Activated T-cell treated with anti-CD3 and anti-CD28 coated beads, Interleukin-2, amount 50 U/mL, for 48 hours (primary cell): ENCODE data around the gene IFTAP.

Experiments used
- DNase-seq, 2 experiments: peaks; one replicate each; pipeline ENCODE4 v3.0.0-alpha.2; 2020

Gene IFTAP

DNA sequence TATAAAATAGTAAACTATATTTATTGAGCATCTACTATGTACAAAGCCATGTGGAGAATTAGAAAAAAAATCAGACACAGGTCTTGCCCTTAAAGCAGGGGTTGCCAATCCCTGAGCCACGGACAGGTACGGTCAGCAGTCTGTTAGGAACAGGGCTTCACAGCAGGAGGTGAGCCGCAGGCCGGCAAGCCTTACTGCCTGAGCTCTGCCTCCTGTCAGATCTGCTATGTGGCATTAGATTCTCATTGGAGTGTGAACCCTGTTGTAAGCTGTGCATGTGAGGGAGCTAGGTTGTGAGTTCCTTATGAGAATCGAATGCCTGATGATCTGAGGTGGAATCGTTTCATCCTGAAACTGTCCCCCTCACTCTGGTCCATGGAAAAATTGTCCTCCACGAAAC lies 5.9 kb downstream of the IFTAP start:
- DNase-seq = no peak

DNA sequence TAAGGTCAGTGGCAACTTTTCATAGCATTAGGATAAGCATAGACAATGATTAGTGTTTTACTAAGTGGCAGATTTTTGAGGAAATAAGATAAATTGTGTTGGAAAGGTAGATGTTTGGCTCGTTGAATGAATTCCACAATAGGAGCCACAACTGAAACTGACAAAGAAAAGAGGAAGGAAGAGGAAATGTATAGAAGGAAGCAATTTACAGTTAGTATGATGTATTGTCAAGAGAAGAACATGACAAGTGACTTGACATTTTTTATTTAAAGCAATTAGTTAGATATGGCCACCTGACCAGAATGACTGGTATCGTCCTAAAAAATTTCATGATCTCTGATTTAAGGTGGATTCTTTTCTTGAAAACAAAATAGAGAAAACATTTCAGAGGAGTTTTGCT lies 6.9 kb downstream of the IFTAP start:
- no peak for DNase-seq

DNA sequence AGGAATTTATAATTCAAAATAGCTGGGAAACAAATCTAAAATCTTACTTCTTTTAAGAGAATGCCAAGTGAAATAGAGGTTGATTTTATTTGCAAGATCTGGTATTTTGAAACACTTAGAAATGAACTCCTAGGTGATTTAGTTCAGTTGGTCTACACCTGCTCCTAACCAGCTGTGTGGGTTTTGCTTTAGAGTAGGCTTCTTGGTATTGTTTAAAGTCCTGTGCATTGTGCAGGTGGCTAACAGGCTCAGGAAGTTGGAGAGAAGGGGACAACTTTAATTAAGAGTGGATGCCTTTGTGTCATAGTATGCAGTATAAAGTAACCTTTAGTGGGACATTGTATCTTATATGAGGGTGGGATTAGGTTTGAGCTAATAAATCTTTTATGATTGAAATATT lies 7.8 kb downstream of the IFTAP start:
- DNase-seq = no peak

DNA sequence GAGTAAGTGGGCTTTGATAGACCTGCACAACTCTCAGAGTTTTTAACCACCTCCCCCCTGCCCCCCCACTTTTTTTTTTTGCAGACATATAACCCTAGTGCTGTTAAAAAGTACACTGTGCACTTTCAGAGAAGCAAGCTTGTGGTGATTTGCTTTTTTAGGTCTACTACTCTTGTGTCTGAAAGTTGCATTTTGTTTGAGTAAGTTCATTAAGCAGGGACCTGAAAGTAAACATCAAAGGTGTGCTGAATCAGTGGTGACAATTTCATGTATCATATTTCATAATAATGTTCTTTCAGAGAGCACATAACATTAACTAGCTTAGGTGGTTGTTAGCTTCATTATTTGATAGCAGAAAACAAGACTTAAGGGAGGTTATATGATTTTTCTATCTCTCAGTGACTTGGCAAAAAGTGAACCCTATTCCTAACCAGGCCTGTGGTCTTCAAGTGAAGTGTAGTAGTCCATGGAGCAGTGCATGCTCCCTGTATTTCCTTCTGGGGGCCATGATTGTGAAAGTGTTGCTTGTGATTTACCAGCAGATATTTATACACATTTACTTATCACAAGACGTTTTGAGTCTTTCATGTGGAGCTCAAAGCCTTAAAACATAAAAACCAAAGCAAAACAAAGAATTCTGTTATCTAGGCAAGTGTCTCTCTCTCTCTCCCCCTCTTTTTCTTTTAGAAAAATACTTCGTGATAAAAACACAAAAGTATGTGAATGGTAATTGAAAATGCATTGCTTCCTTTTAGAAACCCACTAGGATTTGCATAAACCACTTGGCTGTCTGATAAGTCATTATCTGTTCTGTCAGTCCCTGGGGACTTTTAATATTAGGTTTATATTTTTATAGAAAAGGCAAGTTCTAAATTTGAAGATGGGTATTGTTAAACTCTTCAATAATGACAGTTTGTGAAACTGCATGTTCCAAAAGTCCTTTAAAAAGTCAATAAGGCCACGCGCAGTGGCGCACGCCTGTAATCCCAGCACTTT lies 11.2 kb downstream of the IFTAP start:
- no peak for DNase-seq

DNA sequence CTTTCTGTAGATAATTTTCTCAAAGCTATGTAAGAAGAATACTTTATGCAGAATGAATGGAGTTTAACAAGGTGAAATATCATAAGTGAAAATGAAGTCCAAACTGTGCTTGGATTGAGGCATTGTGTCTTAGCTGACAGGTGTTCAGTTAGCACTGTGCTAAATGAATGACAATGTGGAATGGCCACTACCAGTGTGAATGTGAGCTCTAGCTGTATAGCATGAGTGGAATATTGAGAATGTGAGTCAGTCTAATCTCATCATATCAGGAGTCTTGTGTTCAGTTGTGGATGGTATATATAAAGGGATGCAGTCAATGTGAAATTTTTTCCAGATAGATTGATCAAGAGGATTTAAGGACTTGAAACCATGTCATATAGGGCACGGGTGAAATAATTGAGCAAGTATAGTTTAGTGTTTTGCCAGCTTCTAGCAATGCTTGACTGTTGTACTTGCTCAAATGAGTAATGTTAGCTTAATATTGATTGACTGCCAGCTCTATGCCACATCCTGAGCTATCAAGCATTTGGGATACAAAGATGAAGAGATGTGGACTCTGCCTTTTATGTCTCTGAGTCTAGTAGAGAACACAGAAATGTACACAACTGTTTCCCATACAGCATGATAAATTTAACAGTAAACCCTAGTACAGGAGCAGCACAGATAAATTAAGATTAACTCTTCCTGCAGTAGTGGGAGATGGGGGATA lies 14.3 kb downstream of the IFTAP start:
- no peak for DNase-seq

DNA sequence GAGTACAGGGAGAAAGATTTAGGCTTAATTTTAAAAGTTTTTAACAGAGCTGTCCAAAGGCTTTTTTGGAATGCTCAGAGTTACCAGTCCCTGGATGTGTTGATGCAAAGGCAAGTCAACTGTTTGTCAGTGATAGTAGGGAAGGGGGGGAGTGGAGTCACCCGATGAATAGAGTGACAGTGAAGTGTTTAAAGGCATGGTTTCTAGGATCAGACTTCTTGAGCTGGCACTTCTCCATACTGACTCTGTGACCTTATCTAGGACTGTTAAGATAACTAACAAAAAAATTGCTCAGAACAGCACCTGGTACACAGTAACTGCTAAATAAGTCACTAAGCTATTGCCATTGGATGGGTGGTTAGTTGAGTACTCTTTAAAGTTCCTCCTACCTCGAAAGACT lies 15.1 kb downstream of the IFTAP start:
- no peak for DNase-seq

DNA sequence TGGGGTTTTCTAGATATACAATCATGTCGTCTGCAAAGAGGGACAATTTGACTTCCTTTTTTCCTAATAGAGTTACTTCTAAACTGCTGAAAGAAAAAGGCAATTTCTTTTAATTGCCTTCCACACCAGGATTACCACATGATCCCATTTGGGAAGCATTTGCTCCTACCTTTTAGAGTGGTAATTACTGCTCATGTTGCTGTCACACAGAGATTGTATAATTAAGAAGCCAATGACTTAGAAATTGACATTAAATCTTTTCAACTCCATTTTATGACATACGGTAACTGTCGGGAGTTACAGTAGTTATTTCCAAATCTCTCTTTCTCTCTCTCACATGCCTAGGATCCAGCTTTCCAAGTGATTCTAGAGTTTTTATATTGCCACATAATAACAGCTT lies 21.5 kb downstream of the IFTAP start:
- no peak for DNase-seq

DNA sequence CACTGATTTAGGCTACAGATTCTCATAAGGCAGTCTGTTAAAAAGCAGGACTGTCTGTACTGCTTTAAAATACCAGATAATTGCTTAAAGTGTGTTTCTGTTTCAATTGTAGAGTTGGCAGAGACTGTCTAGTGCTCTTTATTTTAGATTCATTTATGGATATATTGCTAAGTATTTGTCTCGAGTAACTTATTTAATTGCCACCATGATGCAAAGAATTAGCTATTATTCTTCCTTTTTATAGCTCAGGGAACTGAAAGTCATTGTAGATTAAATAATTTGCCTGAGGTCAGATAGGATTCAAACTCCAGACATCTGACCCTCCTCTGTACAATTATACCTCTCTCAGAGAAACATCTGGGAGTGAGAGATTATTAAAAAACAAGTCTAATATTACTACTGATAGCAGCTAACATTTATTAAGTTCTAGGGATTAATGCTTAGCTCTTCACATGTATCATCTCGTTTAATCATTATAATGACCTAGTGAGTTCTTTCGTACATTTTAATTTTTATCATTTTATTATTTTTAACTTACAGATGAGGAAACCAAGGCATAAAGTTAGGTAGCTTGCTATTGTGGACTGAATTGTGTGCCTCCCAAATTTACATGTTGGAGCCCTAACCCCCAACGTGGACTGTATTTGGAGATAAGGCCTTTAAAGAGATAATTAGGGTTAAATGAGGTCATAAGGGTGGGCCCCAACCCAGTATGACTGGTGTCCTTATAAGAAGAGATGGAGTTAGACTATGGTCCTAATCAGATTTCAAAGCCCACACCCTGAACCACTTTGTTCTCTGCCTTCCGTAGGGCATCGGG lies 23.5 kb downstream of the IFTAP start:
- DNase-seq = no peak

DNA sequence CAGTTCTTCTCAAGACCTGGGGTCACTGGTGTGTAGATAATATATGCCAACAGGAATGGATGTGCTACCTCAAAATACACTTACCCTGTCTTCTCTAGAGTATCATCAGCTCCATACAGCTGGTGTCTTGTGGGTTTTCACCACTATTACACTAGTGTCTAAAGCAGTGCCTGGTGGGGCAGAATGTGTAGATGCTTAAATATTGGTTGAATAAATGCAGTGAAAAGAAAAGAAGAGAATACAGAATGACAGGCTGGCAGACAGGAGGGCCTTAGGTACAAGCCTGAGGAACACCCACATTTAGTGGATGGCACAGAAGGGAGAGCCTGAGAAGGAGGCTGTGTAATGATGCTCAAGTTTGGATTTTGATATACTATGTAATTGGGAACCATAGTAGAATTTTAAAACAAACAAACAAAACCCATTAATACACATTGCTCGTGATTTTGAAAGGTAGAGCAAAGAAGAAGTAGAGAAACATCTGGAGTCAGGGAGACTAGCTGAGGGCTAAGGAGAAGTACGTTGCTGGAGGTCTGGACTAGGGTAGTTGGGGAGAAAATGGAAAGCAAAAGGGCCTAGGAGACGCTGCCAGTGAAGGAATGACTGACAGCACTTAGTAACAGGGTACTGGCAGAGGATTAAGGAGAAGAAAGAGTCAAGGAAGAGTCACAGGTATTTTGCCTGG lies 24.2 kb downstream of the IFTAP start:
- no peak for DNase-seq

DNA sequence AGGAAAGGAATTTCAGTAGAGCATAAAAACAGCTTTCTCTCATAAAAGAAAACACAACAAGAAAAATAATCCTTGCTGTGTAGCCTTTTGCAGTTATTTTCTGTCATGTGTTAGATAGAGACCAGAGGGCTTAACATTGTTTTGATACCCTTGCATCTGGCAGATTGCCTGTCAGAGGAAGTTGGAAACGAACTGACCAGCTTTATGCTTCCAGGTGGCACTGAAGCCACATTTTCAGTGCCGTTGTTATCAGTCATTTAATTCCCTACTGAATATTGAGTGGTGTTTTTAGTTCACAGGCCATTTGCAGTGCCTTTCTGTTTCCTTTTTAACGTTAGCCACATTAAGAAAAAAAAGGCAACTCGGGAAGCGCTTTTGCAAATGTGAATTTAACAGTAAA lies 25.2 kb downstream of the IFTAP start:
- no peak for DNase-seq

DNA sequence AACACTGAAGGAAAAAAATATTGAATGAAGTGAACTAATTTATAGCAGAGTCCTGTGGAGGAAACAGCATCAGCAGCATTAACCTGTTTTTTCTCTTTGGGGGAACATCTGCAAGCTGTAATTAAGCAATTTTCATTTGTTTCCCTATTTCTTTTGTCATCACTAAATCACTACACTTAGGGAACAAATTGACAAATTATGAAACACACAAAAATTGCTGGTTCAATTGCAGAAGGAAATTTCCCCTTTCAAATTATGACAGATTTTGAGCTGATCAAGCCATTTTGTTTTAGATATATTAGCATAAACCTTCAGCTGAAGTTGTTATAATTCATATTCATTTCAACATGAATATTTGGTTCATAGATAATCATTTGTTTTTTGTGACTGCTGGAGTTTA lies 25.9 kb downstream of the IFTAP start:
- no peak for DNase-seq

DNA sequence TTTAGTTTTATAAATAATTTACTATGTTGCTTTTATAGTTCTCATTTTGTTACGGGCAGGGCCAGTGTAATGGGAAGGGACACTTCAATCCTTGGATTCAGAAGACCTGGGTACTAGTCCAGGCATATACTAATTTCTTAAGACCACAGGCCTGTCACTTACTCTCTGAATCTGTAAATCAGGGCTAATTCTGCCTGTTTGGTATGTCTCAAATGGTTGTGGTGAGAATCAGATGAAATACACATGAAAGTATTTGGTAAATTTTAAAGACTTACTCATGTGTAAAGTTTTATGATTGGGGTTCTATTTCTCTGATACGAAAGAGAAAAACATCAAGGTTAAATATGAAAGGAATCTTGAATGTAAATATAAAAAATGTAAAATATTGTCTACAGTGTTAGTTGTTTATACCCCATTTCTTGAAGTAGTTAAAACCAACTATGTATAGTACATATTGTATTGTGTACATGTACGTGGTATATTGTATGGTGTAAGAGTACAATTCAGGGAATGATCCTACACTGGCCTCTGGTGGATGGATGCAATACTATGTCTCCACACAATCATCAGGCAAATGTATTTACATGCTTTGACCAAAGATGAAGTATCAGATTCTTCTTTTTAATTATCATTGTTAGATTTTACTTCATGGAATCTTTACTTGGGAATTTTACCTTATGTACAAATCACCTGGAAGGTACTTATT lies 28.3 kb downstream of the IFTAP start:
- DNase-seq = no peak

DNA sequence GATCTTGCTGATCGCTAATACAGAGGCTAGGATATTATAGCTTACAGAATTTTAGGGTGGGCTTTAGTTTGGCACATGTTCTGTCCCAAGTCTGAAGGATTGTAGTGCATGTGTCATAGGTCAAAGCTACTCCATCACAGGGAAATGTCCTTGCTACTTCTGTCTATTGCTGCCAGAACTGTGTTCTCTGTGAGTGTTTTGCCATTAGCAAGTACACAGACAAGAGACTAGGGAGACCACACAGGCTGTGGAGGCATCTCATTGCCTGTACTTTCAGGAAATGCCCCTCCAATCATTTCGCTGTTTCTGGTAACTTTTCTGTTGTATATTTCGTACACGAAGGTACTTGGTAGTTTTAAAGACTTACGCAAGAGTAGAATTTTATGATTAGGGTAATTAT lies 29.2 kb downstream of the IFTAP start:
- DNase-seq = no peak

DNA sequence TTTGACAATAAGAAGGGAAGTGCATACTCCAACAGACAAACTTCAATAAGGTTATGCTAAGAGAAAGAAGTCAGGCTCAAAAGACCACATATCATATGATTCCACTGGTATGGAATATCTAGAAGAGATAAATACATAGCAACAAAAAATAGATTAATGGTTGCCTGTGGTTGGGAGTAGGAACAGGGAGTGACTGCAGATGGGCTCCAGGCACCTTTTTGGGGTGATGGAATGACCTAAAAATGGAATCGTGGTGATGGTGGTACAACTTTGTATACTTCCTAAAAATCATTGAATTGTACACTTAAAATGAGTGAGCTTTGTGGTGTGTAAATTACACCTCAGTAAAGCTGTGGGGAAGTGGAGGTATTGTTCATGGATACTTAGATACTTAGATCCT lies 32.7 kb downstream of the IFTAP start:
- DNase-seq = no peak

DNA sequence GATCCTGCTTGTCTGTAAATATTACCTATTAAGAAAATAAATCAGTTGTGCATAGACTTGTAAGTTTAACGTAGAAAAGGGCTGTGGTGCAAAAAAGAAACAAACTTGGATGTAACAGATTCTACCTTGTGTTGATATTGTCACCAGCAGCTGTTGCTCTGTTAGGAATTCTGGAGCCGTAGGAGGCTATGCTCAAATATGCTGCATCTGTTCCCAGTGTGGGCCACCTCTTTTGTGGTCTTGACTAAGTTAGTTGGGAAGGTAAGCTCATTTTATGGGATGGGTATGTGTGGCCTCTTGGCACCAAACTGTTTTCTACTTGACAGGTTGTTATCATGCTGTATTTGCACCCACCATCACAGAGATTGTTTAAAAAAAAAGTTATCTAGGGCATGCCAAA lies 33.2 kb downstream of the IFTAP start:
- DNase-seq = no peak

DNA sequence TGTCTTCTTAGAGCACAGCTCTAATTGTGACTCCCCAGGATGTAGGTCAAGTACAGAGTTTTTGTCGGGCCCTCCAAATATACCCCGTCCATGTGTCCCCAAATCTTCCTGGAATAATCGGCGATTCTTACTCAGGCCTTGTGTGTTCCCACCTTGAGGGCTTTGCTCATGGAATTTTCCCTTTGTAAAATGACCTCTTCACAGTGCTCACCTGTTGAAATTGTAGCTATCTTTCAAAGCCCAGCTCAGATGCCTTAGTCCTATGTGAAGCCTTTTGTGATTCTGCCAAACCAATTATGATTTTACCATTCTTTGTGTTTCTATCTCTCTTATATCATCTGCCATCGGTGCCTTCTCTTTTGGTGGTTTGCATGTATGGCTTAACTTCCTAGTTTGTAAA lies 33.8 kb downstream of the IFTAP start:
- DNase-seq = no peak

DNA sequence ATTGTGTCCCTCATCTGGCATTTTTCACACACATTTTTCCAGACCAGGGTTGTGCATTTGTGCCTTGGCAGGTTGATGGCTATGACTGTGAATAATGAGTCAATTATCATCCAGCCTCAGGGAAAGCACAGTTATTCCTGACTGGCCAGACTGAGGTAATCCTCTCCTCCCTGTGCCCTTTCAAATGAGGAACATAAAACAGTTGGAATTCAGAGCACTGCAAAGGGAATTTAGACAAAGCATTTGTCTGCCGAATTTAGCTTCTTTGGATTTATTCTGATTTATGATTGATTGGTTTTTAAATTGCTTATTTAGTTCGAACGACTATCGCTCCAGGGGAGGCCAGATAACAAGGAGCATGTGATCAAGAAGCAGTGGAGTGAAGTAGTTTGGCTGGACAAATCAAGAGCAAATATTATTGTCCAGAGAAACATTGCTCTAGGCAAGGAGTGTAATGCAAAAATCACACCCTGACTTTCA lies 34.5 kb downstream of the IFTAP start:
- DNase-seq = no peak

DNA sequence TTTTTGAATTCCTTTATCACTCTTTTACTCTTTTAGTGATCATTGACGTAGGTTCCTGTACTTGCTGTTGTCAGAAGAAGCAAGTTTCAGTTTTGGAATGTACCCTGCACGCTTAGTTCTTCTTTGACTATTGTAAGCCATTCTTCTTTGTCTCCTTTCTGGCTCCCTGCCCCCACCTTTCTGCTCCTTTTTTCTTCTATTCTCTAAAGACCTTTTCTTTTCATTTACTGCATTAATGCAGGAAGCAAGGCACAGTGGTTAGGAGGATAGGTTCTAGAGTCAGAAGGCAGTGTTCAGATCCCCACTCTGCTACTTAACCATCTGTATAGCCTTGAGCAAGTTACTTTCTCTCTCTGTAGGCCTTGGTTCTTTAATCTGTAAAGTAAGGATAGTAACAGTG lies 37.5 kb downstream of the IFTAP start:
- DNase-seq = no peak

DNA sequence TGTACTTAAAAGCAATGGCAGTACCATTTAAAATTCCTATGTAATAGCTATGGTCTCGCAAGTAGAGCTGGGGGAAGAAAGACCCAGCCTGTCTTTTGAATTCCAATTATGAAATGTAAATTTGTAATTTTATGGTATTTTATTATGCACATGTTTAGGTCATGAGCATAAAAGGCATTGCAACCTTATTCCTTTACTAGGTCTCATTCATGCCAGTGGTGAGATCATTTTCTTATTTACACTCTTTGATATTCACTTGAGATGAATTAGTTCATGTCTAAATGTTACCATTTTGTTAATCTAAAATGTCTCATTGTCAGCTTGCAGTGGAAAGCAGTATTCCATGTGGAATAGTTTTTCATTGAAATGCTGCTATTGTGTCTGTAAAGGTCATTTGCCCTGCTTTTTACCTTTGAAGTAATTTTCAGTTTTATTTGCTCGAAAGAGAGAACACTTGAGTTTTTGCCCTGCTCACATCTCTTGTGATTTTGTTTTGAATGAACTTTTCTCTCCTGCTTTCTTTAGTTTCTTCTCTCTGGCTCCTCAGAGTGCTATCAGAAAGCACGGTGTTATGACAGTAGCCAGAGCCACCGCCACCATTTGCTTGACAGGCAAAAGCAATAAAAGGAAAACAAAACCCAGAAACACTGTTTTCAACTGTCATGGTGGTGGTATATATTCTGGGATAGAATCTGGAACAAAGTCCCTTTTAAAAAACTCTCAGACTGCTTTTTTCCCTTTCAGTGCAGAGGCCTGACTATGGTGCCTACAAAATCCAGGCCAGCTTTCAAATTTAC lies 41.0 kb downstream of the IFTAP start:
- no peak for DNase-seq

DNA sequence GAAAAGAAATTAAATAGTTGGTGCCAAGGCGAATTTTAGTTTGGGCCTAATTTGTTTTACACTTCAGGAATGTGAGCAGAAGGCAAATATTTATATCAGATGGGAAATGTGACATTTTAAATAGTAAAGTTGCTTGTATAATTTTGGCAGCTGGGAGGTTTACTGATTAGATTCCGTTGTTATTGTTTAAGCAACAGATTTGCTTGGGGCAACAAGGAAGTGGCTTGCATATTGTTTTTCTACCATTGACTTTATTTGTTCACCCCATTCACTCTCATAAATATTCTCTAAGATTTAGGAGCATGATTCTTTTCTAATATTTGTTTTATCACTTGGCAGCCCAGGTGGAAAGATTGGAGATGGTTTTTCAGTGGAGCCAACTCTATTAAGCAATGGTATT lies 44.3 kb downstream of the IFTAP start:
- DNase-seq = no peak

DNA sequence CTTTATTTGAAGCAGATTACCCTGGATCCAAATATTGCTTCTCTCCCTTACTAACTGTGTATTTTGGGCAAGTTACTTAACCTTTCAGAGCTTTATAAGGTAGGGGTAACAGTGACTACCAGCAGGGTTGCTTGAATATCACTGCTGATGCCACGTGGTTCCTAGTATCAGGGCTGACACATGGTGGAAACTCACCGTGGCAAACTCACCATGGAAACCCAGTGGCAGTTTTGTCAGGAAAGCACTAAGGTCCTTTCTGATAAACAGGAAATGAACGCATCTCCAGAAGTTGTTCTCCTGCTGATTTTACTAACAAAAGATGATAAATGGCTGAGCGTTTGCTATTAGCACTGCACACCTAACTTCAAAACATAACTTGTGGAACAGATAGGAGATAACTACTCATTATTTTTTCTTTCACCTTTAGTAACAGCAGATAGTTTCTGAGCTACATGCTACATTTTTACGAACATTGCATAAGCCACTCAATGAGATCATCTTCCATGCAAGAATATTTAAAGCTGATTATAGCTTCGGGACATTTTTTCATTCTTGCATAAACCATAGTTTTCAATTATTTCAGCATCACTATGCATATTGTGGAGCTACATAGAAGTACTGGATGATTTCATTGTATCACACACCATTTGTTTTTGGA lies 63.4 kb downstream of the IFTAP start:
- DNase-seq = no peak
